Activated CD4-positive, alpha-beta T cell treated with anti-CD3 and anti-CD28 coated beads for 36 hours (primary cell): ENCODE data around the gene DAGLA. TPM values are rescaled to one million over a fixed set of nuclear protein-coding genes. Genes with fewer than 3 reads are reported as not detected.
A peak's percentile ranks its signal among the peaks of the same experiment; 100 is the strongest.

Experiments used
- ATAC-seq: fragments of 200-7000 bp; cut with Tn5 transposase; one replicate; pipeline ENCODE4 v1.10.0; 2021; ENCODE audit warnings: mild to moderate bottlenecking, moderate library complexity
- CTCF ChIA-PET: fragments of 350-600 bp; sonication (Branson Sonifier 250); formaldehyde crosslinking; loops from one replicate; lab custom pipeline; 2021; ENCODE audit warnings: antibody characterized with exemption; lab: Charles Lee
- POLR2A ChIA-PET: fragments of 350-600 bp; sonication (Branson Sonifier 250); formaldehyde crosslinking; loops from one replicate; lab custom pipeline; 2021; ENCODE audit warnings: antibody characterized with exemption, inconsistent platforms; lab: Charles Lee
- DNase-seq: peaks from one replicate; pipeline ENCODE4 v3.0.0-alpha.2; 2020
- H3K27ac Mint-ChIP-seq: one replicate; pipeline ENCODE4 v1.8.0; 2021; ENCODE audit warnings: mixed read lengths
- H3K27me3 Mint-ChIP-seq: one replicate; pipeline ENCODE4 v1.8.0; 2021; ENCODE audit warnings: mixed read lengths
- H3K36me3 Mint-ChIP-seq: one replicate; pipeline ENCODE4 v1.8.0; 2021; ENCODE audit warnings: low read depth, mixed read lengths
- H3K4me1 Mint-ChIP-seq: one replicate; pipeline ENCODE4 v1.8.0; 2021; ENCODE audit warnings: mixed read lengths
- H3K4me3 Mint-ChIP-seq: one replicate; pipeline ENCODE4 v1.8.0; 2021; ENCODE audit warnings: mild to moderate bottlenecking, moderate library complexity, mixed read lengths
- H3K9me3 Mint-ChIP-seq: one replicate; pipeline ENCODE4 v1.8.0; 2021; ENCODE audit warnings: low read depth, mixed read lengths
- intact Hi-C, 2 experiments: fragments of 100-400 bp; cut with DNase I in 1 of 2; cut with micrococcal nuclease in 1 of 2; formaldehyde crosslinking; loops; one replicate each; pipeline versions ENCODE4 v1.14.2 to v1.15.1; 2022 to 2024; cut with DNase I, micrococcal nuclease
- total RNA-seq, 2 experiments: library from RNA; stranded (reverse); gene quantifications; one replicate each; pipeline ENCODE4 v1.2.3, GENCODE V29; 2021

The DAGLA gene
- total RNA-seq, 2 experiments from 2014 or later = 0.09 to 0.14 TPM

GRCh38 chr11:61787928-61788491, 107.8 kb downstream of the DAGLA start:
- Mint-ChIP-seq H3K27me3 (no peaks in the 10 kb centered on the region), H3K4me3 (no peak overlapping the region), H3K4me1 (peaks cover 16% of the 10 kb centered on the region), H3K27ac (no peak overlapping the region), H3K36me3 (peaks cover 28% of the 10 kb centered on the region), H3K9me3 (no peaks in the 10 kb centered on the region)
- CTCF ChIA-PET = interaction anchor here (0.6 to 2.8 kb wide), 4 partner anchors 9 to 784 kb away, joined by 3 to 17 read pairs (median 4); no protein-coding TSS in a partner anchor
- intact Hi-C loops = loop anchor here in 1 of 2 experiments (1.0 kb wide), 1 partner anchor 41 kb away; no protein-coding TSS in a partner anchor
- ATAC-seq = no peak
- DNase-seq = peak; percentile 39
- POLR2A ChIA-PET = no interaction called here

DNA sequence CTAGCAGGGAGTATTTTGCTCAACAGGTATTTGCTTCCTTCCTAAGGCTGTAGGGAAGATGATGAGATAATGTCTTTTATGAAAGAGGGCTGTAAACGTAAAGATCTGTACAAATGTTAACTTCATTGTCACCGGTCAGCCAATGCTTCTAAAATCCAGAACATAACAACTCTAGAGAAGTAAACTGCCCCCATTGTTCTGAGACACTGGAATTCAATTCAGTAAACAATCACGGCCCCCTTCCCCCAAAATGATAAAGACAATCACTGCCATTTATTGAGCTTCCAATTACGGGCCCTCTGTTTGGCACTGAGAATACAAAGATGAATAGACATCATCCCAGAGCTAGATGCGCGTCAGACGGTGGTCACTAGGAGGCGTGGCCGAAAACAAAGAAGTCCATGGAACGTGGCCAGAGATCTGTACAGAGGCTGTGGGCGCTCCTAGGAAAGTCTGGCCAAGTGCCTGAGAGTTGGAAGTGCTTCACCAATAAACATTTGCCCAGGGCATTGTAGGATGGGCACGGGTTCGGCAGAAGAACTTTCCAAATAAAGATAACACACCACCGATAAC, 111.6 kb downstream of the DAGLA start:
- CTCF ChIA-PET = interaction anchor here (0.7 to 9.4 kb wide), 5 partner anchors 22 to 596 kb away, joined by 3 to 115 read pairs (median 3); partner anchors contain the start of gene FADS1
- H3K9me3 Mint-ChIP-seq = no peaks in the 10 kb centered on the region
- DNase-seq (peak; percentile 73), ATAC-seq (peak; percentile 54)
- H3K36me3 Mint-ChIP-seq = peaks cover 47% of the 10 kb centered on the region
- peak overlapping the region; percentile 92 for H3K4me3 Mint-ChIP-seq
- H3K4me1 Mint-ChIP-seq = peaks cover 39% of the 10 kb centered on the region
- H3K27me3 Mint-ChIP-seq = no peaks in the 10 kb centered on the region
- H3K27ac Mint-ChIP-seq = peak overlapping the region; percentile 98
- POLR2A ChIA-PET = interaction anchor here (0.6 to 1.4 kb wide), 4 partner anchors 23 to 250 kb away, joined by 3 to 5 read pairs (median 4); no protein-coding TSS in a partner anchor
- intact Hi-C loops = loop anchor here (1.0 to 5.0 kb wide), 14 partner anchors 15 to 935 kb away; partner anchors contain the start of genes INCENP (in 2 of the 2), CPSF7 (in 1 of the 2), FADS1 (in 1 of the 2) and FADS3 (in 1 of the 2)

GRCh38 chr11:61792310-61793082, 112.3 kb downstream of the DAGLA start, which contains the start of the genes FEN1 and TMEM258:
Gene FEN1 (plus strand): TSS chr11:61792911. CDS start chr11:61795362, 2,451 bp downstream.
Gene TMEM258 (minus strand): TSS chr11:61792599. CDS start chr11:61792558, 41 bp downstream.
- no peaks in the 10 kb centered on the region for H3K9me3 Mint-ChIP-seq
- no peaks in the 10 kb centered on the region for H3K27me3 Mint-ChIP-seq
- DNase-seq (peak; percentile 94), ATAC-seq (peak; percentile 88)
- intact Hi-C loops = loop anchor here (1.0 to 5.0 kb wide), 14 partner anchors 15 to 935 kb away; partner anchors contain the start of genes INCENP (in 2 of the 2), CPSF7 (in 1 of the 2), FADS1 (in 1 of the 2) and FADS3 (in 1 of the 2)
- POLR2A ChIA-PET = interaction anchor here (0.6 to 1.8 kb wide), 5 partner anchors 11 to 107 kb away, joined by 3 to 5 read pairs (median 4); no protein-coding TSS in a partner anchor
- peaks cover 44% of the 10 kb centered on the region for H3K4me1 Mint-ChIP-seq
- H3K27ac Mint-ChIP-seq = peak within 1 kb of the TSS; percentile 98
- CTCF ChIA-PET = interaction anchor here (0.6 to 9.4 kb wide), 12 partner anchors 9 to 595 kb away, joined by 3 to 115 read pairs (median 4); partner anchors contain the start of gene FADS1
- H3K36me3 Mint-ChIP-seq = peaks cover 53% of the 10 kb centered on the region
- peak within 1 kb of the TSS; percentile 92 for H3K4me3 Mint-ChIP-seq

DNA sequence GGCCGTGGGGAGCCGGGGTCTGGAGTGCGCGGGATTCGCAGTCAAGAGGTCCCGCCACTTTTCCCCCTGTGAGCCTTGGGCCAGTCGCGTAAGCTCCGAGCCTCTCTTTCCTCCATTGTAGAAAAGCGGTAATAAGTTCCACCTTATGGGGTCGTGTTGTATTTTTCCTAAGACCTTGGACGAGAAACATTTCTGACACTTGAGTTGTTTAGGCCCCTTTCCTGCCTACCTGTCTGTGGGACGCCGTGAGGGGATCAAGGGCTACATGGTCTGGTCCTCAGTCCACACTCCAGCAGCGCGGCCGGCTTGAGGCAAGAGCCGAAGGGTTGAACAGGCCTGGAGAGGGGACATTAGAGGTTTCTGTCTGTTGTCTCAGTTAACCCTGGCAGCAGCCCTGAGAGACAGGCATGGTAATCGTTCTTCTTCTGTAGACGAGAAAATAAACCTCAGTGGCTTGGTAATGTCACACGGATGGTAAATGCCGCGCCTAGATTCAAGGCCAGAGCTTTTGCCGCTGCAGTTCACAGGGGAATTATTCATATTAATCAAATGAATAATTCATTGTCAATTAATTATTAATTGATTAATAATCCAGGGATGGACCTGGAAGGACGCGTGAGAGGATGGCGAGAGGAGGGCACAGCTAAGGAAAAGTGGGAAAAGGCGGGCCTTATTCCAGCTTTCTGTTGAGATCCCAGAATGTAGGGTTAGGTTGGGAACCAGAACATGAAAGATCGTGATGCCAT, 113.1 kb downstream of the DAGLA start:
- Mint-ChIP-seq H3K9me3 (no peaks in the 10 kb centered on the region), H3K27ac (peak overlapping the region; percentile 98), H3K27me3 (no peaks in the 10 kb centered on the region), H3K4me1 (peaks cover 44% of the 10 kb centered on the region), H3K36me3 (peaks cover 51% of the 10 kb centered on the region), H3K4me3 (peak overlapping the region; percentile 92)
- peak; percentile 22 for DNase-seq
- peak; percentile 33 for ATAC-seq
- intact Hi-C loops = loop anchor here (2.0 to 5.0 kb wide), 3 partner anchors 24 to 934 kb away; partner anchors contain the start of genes FADS1 (in 1 of the 2), HNRNPUL2 (in 1 of the 2), INCENP (in 1 of the 2) and TTC9C (in 1 of the 2)
- ChIA-PET POLR2A (interaction anchor here (0.6 to 1.8 kb wide), 4 partner anchors 11 to 106 kb away, joined by 3 to 5 read pairs (median 3); no protein-coding TSS in a partner anchor), CTCF (interaction anchor here (0.6 to 9.4 kb wide), 11 partner anchors 9 to 289 kb away, joined by 3 to 115 read pairs (median 4); partner anchors contain the start of gene FADS1)

- Mint-ChIP-seq H3K4me1 (peaks cover 44% of the 10 kb centered on the region), H3K4me3 (peak overlapping the region; percentile 92), H3K27ac (peak overlapping the region; percentile 89), H3K9me3 (no peaks in the 10 kb centered on the region), H3K27me3 (no peaks in the 10 kb centered on the region), H3K36me3 (peaks cover 53% of the 10 kb centered on the region)
- ATAC-seq = no peak
- no peak for DNase-seq
- CTCF ChIA-PET = interaction anchor here (0.6 to 9.4 kb wide), 6 partner anchors 8 to 288 kb away, joined by 3 to 115 read pairs (median 4); partner anchors contain the start of gene FADS1
- POLR2A ChIA-PET = interaction anchor here (1.0 to 1.8 kb wide), 2 partner anchors 21 to 34 kb away, joined by 3 to 5 read pairs; no protein-coding TSS in a partner anchor
- intact Hi-C loops = loop anchor here (2.0 to 5.0 kb wide), 3 partner anchors 23 to 933 kb away; partner anchors contain the start of genes FADS1 (in 1 of the 2), HNRNPUL2 (in 1 of the 2), INCENP (in 1 of the 2) and TTC9C (in 1 of the 2)
Observed at GRCh38 chr11:61793829-61794204, 113.6 kb downstream of the DAGLA start.

DNA sequence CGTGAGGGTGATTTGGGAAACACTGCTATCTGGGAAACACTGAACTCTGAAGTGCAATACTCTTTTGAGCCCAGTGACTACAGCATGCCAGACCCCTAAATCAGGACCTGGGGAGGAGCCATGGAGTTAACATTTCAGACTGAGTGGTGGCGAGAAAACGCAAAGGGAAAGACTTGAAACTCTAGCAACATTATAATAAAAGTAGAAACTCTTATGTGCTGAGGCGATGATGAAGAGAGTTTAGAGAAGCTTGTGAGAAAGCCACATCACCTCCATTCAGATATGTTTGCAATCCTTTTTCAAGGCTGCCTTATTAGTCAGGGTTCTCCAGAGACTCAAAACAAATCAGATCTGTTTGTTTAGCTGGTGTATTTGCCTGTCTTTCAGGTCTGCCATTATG, 114.4 kb downstream of the DAGLA start:
- Mint-ChIP-seq H3K36me3 (peaks cover 52% of the 10 kb centered on the region), H3K27me3 (no peaks in the 10 kb centered on the region), H3K4me3 (peak overlapping the region; percentile 38), H3K9me3 (no peaks in the 10 kb centered on the region), H3K27ac (no peak overlapping the region), H3K4me1 (peaks cover 44% of the 10 kb centered on the region)
- POLR2A ChIA-PET = interaction anchor here (1.8 kb wide), 1 partner anchor 21 kb away, joined by 5 read pairs; no protein-coding TSS in a partner anchor
- intact Hi-C loops = loop anchor here (5.0 kb wide), 2 partner anchors 328 to 933 kb away; partner anchors contain the start of genes HNRNPUL2 (in 1 of the 2), INCENP (in 1 of the 2) and TTC9C (in 1 of the 2)
- CTCF ChIA-PET = interaction anchor here (0.6 to 9.4 kb wide), 3 partner anchors 20 to 157 kb away, joined by 3 to 115 read pairs (median 3); partner anchors contain the start of gene FADS1
- DNase-seq (no peak), ATAC-seq (no peak)

GRCh38 chr11:61795459-61795858, 115.3 kb downstream of the DAGLA start:
- ChIA-PET CTCF (interaction anchor here (0.7 to 9.4 kb wide), 7 partner anchors 19 to 350 kb away, joined by 3 to 115 read pairs (median 3); partner anchors contain the start of gene FADS1), POLR2A (interaction anchor here (0.6 kb wide), 1 partner anchor 339 kb away, joined by 4 read pairs; no protein-coding TSS in a partner anchor)
- peaks cover 52% of the 10 kb centered on the region for H3K36me3 Mint-ChIP-seq
- no peak for DNase-seq
- peaks cover 40% of the 10 kb centered on the region for H3K4me1 Mint-ChIP-seq
- ATAC-seq = no peak
- no peak overlapping the region for H3K27ac Mint-ChIP-seq
- no peaks in the 10 kb centered on the region for H3K9me3 Mint-ChIP-seq
- no peaks in the 10 kb centered on the region for H3K27me3 Mint-ChIP-seq
- peak overlapping the region; percentile 38 for H3K4me3 Mint-ChIP-seq
- intact Hi-C loops = loop anchor here in 1 of 2 experiments (5.0 kb wide), 1 partner anchor 102 kb away; no protein-coding TSS in a partner anchor

- no peak for ATAC-seq
- intact Hi-C loops = loop anchor here (2.0 to 5.0 kb wide), 2 partner anchors 75 to 101 kb away; no protein-coding TSS in a partner anchor
- H3K4me1 Mint-ChIP-seq = peaks cover 36% of the 10 kb centered on the region
- H3K4me3 Mint-ChIP-seq = no peak overlapping the region
- H3K27me3 Mint-ChIP-seq = no peaks in the 10 kb centered on the region
- DNase-seq = no peak
- H3K9me3 Mint-ChIP-seq = no peaks in the 10 kb centered on the region
- H3K27ac Mint-ChIP-seq = no peak overlapping the region
- POLR2A ChIA-PET = interaction anchor here (0.6 kb wide), 1 partner anchor 339 kb away, joined by 4 read pairs; no protein-coding TSS in a partner anchor
- H3K36me3 Mint-ChIP-seq = peaks cover 54% of the 10 kb centered on the region
- CTCF ChIA-PET = interaction anchor here (0.6 to 9.4 kb wide), 17 partner anchors 9 to 747 kb away, joined by 3 to 115 read pairs (median 7); partner anchors contain the start of genes FADS1 and FADS2
Observed at GRCh38 chr11:61795876-61796526, 115.8 kb downstream of the DAGLA start.
